Progenitor cell of endocrine pancreas (in vitro differentiated cells): Measurements from ENCODE around the gene PRDM1. TPM values are rescaled to one million over a fixed set of nuclear protein-coding genes. Genes with fewer than 3 reads are reported as not detected.
A peak's percentile ranks its signal among the peaks of the same experiment; 100 is the strongest.

Experiments used
- DNase-seq: peaks from one replicate; pipeline ENCODE4 v3.0.0; 2021; ENCODE audit warnings: low spot score; ENCODE audit not compliant: unreplicated experiment
- H3K27ac Mint-ChIP-seq: 2 replicates; pipeline ENCODE4 v1.8.0; 2021; ENCODE audit warnings: mild to moderate bottlenecking, moderate library complexity, mixed read lengths
- H3K27me3 Mint-ChIP-seq: 2 replicates; pipeline ENCODE4 v1.8.0; 2021; ENCODE audit warnings: mixed read lengths
- H3K36me3 Mint-ChIP-seq: 2 replicates; pipeline ENCODE4 v1.8.0; 2022; ENCODE audit warnings: mixed read lengths; ENCODE audit not compliant: insufficient read depth
- H3K4me1 Mint-ChIP-seq: 2 replicates; pipeline ENCODE4 v1.8.0; 2021; ENCODE audit warnings: low read depth, mixed read lengths
- H3K4me3 Mint-ChIP-seq: 2 replicates; pipeline ENCODE4 v1.8.0; 2021; ENCODE audit warnings: low read depth, mild to moderate bottlenecking, moderate library complexity, mixed read lengths
- H3K9me3 Mint-ChIP-seq: 2 replicates; pipeline ENCODE4 v1.8.0; 2021; ENCODE audit warnings: low read depth, mixed read lengths
- CTCF ChIP-seq: fragments of 200-600 bp; sonication (generic); IDR thresholded peaks from one replicate; pipeline ENCODE4 v1.5.0; 2021; ENCODE audit warnings: antibody characterized with exemption, mild to moderate bottlenecking; ENCODE audit not compliant: unreplicated experiment
- total RNA-seq: library from RNA; stranded (reverse); gene quantifications from 2 replicates; pipeline ENCODE4 v1.2.1, GENCODE V29; 2021

PRDM1 gene
- total RNA-seq, 1 donor from 2014 or later: 4.3 TPM

- Mint-ChIP-seq H3K4me3 (peak overlapping the region; percentile 50), H3K4me1 (peaks cover 54% of the 10 kb centered on the region), H3K36me3 (no peaks in the 10 kb centered on the region), H3K27me3 (no peaks in the 10 kb centered on the region), H3K9me3 (no peaks in the 10 kb centered on the region), H3K27ac (peak overlapping the region; percentile 39)
- DNase-seq: no peak
- no peak for TF ChIP-seq CTCF
Measured at GRCh38 chr6:106046116-106046853, 39.9 kb upstream of the PRDM1 start.

- DNase-seq: no peak
- Mint-ChIP-seq H3K36me3 (no peaks in the 10 kb centered on the region), H3K27ac (no peak overlapping the region), H3K4me1 (peaks cover 59% of the 10 kb centered on the region), H3K9me3 (no peaks in the 10 kb centered on the region), H3K27me3 (no peaks in the 10 kb centered on the region), H3K4me3 (peak overlapping the region; percentile 50)
- no peak for TF ChIP-seq CTCF
Measured at GRCh38 chr6:106046854-106047200, 39.3 kb upstream of the PRDM1 start.

DNA sequence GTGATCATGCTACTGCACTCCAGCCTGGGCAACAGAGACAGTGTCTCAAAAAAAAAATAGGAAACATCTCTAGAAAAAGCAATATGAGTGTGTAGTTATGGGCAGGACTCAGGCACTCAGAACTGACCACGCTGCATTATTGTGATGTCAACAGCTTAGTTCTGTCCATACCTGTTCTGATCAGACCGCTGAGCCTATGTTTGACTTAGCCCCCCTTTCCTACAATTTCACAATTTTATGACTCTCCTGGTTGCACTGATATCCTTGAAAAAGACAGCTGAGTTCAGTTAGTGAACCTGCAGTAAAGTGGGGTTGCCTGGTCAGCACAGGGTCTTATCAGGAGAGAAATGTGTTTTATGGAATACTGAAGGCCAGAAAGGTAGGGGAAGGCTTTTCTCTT is 37.8 kb upstream of the PRDM1 start:
- Mint-ChIP-seq H3K4me1 (peaks cover 67% of the 10 kb centered on the region), H3K9me3 (no peaks in the 10 kb centered on the region), H3K27me3 (no peaks in the 10 kb centered on the region), H3K4me3 (no peak overlapping the region), H3K27ac (peak overlapping the region; percentile 83), H3K36me3 (no peaks in the 10 kb centered on the region)
- DNase-seq: no peak
- TF ChIP-seq CTCF: no peak

DNA sequence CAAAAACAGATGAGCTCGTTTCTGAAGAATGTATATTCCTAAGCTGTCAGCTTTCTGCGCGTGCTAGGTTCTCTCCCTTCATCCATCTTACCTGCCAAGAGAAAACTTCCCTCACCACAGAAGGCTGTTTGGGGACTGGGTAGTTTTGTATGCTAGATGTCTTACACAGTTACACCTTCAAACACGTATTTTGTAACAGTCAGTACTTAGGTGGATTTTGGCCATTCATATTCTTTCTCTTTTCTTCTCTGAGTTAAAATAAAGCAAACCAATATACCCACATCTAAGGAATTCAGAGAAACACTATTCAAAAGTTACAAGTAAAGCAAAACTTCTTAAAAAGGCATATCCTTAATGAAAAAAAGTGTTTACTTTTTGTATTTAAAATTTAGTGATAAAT is 35.6 kb upstream of the PRDM1 start:
- Mint-ChIP-seq H3K9me3 (no peaks in the 10 kb centered on the region), H3K27me3 (no peaks in the 10 kb centered on the region), H3K4me3 (no peak overlapping the region), H3K27ac (no peak overlapping the region), H3K4me1 (peaks cover 75% of the 10 kb centered on the region), H3K36me3 (no peaks in the 10 kb centered on the region)
- TF ChIP-seq CTCF: no peak
- DNase-seq: no peak

DNA sequence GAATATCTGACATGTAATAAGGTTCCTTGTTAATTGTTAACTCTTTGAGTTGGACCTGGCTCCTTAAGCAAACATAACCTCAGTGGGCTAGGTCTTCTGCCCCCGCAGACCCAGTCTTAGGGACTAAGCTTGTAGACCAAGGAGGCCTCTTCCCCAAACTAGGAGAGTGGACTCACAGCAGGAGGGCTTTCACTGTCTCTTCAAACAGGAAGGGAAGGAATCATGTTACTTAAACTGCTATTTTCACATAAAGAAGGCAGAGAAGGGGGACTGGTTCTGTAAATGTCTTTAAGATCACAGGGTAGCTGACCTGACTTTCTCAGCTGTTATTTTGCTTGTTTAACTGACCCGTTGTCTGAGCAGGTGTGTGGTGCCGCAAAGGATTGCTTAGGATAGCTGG is 34.9 kb upstream of the PRDM1 start:
- no peak for TF ChIP-seq CTCF
- Mint-ChIP-seq H3K27ac (peak overlapping the region; percentile 96), H3K9me3 (no peaks in the 10 kb centered on the region), H3K36me3 (no peaks in the 10 kb centered on the region), H3K4me1 (peaks cover 74% of the 10 kb centered on the region), H3K27me3 (no peaks in the 10 kb centered on the region), H3K4me3 (peak overlapping the region; percentile 62)
- no peak for DNase-seq
